CD4-positive, alpha-beta T cell treated with Interleukin-12 subunit alpha and Interleukin-12 subunit beta, for 1 hour (primary cell): ENCODE measurements around the gene TBC1D12.

ENCODE experiments used
- DNase-seq: peaks from one replicate; pipeline ENCODE4 v3.0.0-alpha.2; 2020

TBC1D12 gene

GRCh38 chr10:94409021-94409657 lies 6.8 kb downstream of the TBC1D12 start:
- DNase-seq, result no peak

DNA sequence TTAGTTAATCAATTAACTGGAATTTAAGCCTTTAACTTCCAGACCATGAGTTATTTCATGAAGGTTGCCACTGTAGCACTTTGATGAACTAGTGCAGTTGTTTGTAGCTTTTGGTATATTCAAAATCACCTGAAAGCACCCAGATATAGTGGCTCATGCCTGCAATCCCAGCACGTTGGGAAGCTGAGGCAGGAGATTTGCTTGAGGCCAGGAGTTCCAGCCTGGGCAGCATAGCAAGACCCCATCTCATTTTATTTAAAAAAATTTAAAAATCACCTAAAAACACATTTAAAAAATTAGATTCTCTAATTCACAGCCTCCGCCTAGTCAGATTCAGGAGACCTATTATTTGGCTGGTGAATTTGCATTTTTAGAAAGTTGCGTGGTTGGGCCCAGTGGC lies 9.0 kb downstream of the TBC1D12 start:
- DNase-seq, result no peak

DNA sequence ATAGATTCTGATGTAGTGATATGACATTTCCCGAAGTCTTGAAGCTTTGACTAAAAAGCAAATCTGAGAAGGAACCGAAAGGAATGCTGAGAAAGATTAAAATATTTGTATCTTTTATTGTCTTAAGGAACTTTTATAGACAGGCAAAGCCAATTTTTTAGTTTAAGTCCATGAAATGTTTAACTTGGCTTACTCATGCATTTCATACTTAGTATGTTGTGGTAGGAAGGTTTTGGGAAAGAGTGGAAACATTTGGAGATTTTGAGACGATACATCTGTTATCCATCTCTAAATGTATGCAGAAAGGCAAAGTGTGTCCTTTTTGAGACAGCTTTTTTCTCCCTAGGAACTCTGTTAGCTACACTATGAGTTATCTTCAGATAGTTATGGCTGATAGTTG lies 10.1 kb downstream of the TBC1D12 start:
- no peak for DNase-seq

DNA sequence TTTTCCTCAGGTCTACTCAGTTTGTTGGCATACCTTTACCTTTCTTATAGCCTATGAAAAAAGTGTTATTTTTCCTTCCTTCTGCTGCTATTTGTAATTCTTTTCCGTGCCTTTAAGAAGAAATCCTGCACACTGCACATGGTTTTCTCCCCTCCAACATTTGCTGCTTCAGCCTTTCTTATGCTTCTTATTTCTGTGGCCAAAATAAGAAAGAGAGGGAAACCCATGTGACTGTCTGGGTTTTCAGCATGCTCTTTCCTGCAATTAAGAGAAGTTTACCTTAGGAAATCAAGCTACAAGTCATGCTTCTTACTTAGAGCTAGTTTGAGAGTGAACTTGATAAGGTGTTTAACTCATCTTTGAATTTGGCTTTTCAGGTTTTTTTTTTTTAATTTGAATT lies 11.0 kb downstream of the TBC1D12 start:
- DNase-seq, result no peak

- no peak for DNase-seq
Measured at GRCh38 chr10:94416896-94417295, 14.6 kb downstream of the TBC1D12 start.

DNA sequence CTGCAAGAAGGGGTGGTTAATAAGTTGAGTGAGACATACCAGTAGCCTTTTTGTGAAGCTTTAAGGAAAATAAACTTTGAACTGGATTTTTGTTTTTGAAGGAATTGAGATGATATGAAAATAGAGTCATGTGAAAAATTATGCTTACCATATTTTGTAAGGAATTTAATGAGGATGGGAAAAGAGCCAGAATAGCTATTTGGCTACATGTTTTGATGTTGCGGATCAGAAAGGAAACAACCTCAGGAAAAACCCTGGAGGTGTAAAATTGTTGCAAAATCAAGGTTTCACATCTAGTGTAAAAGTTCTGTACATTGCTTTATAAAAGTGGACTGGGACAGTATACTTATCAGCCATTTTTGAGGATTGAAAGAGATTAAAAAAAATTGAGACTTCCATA lies 15.0 kb downstream of the TBC1D12 start:
- no peak for DNase-seq

- DNase-seq, result no peak
Measured at GRCh38 chr10:94420516-94420915, 18.2 kb downstream of the TBC1D12 start.

DNA sequence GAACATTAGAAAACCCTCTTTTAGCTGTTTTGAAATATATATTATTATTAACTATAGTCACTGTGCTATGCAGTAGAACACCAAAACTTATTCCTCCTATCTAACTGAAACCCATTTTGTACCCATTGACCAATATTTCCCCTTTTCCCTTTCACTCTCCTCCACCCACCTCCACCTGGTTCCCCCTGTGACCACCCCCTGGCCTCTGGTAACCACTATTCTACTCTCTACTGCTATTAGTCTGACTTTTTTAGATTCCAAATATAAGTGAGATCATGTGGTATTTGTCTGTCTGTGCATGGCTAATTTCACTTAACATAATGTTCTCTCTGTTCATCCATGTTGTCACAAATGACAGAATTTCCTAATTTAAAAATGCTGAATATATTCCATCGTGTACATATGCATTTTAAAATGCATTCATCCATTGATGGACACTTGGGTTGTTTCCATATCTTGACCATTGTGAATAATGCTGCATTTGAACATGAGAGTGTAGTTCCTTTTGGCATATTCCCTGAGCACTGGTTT lies 18.7 kb downstream of the TBC1D12 start:
- no peak for DNase-seq

- no peak for DNase-seq
Measured at GRCh38 chr10:94423627-94424026, 21.3 kb downstream of the TBC1D12 start.

GRCh38 chr10:94424714-94425337 lies 22.5 kb downstream of the TBC1D12 start:
- no peak for DNase-seq

GRCh38 chr10:94425942-94426341 lies 23.6 kb downstream of the TBC1D12 start:
- no peak for DNase-seq

DNA sequence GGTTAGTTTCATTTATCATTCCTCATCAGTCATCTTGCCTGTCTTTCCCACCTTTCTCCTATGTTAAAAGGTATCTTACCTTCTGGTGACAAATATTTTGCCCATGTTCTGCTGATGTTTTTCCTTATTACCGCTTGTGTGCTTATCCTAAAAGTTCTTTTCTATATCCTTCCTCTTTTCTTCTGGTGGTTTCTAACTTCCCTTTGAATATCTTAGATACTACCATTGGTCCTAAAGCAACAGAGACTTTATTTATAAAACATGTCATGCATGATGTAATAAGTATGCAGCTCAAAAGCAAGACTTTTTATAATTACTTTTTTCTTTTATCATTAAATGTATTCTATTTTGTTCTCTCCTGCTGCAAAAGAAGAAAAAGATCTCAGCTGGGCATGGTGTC lies 24.8 kb downstream of the TBC1D12 start:
- no peak for DNase-seq

DNA sequence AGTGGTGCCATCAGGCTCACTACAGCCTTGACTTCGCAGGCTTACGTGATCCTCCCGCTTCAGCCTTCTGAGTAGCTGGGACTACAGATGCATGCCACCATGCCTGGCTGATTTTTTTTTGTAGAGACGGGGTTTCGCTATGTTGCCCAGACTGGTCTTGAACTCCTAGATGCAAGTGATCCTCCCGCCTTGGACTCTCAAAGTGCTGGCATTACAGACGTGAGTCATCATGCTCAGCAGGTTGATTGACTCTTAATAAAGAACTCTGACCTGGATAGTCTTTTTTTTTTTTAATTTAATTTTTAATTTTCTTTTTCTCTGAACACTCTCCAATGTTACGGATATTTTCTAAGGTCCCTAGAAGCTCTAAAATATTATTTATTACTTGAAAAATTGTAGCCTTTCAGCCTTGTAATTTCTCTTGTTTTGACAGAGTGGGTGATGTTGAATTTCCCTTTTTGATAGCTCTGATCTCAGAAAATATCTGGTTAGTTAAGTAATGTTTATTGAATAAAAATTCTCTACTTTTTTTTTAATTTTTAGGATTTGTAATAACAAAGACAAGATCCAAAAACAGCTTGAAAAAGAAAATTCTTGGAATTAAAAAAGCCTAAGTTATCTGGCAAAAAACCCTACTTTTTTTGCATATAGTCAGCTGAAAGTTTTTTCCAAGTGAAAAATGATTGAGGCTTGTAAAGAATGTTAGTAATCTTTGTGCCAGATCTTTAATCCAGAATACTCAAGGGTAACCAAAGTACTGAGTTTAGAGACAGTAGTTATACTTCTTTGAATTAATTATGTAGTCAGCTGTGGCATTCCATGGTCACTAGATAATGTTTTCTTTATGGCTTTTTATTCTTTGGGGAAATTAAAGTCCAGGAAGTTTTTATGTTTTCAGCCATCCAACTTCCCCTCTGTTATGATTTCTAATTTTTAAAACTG lies 26.7 kb downstream of the TBC1D12 start:
- no peak for DNase-seq

- no peak for DNase-seq
Measured at GRCh38 chr10:94430701-94431100, 28.4 kb downstream of the TBC1D12 start.

- DNase-seq, result no peak
Measured at GRCh38 chr10:94432443-94432842, 30.1 kb downstream of the TBC1D12 start.

DNA sequence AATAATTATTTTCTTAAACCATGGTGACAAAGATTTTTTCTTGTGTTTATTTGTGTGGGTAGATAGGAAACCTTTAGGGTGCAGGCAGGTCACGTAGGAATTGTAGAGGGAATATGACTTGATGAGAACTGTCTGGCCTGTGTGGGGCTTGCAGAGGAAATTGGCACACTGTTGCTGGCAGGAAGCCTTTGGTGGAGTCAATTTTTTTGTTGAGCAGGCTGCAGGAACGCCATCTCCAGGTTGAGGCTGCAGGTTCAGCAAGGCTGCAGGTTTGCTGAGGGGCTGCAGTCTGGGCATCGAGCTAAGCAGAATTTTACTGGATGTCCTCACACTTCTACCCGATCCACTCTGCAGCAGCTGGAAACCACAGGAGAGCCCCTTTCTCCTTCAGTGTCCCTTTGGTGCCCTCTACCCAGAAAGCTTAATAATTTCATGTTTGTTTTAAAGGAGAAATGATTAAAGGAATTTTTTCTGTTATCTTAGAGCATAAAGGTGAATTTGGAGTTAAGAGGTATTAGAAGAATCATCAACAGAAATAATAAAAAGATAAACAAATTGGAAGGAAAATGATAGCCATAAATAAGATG lies 37.0 kb downstream of the TBC1D12 start:
- no peak for DNase-seq

GRCh38 chr10:94440096-94440495 lies 37.8 kb downstream of the TBC1D12 start:
- no peak for DNase-seq

DNA sequence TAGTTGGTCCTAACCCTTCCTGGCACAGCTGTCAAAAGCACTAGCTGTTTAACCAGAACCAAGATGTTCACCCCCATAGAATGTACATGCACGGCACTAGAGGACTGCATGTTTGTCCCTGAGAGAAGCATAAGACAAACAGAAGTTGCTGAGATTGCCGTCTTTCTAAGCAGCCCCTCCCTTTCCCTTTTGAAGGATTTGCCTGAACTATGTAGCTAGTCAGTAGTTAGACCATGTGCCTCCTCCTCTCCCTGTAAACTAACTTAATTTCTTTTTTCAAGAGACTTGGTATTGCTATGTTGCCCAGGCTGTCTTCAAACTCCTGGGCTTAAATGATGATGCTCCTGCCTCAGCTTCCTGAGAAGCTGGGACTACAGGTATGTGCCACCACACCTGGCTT lies 40.7 kb downstream of the TBC1D12 start:
- DNase-seq, result no peak

DNA sequence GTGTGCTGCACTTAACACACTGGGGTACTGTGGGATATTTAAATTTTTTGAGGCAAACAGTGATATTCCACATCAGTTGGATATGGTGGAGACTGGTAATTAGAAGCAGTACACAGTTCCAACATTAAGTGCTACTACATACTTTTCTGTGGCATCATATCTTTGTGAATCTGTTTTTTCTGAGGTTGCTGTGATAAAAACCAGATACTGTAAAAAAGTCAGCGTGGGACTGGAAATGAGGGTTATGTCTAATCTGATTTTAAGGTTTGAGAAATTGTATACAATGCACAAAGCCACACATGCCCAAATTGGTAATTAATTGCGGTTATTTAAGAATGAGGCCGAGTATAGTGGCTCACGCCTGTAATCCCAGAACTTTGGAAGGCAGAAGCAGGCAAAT lies 41.2 kb downstream of the TBC1D12 start:
- DNase-seq, result no peak

- no peak for DNase-seq
Measured at GRCh38 chr10:94450782-94451181, 48.4 kb downstream of the TBC1D12 start.

GRCh38 chr10:94451883-94452519 lies 49.7 kb downstream of the TBC1D12 start:
- DNase-seq, result no peak

- DNase-seq, result no peak
Measured at GRCh38 chr10:94456942-94457341, 54.6 kb downstream of the TBC1D12 start.

- DNase-seq, result no peak
Measured at GRCh38 chr10:94459385-94459784, 57.0 kb downstream of the TBC1D12 start.
